ENCODE measurements around the gene GABBR2. TPM values are rescaled to one million over a fixed set of nuclear protein-coding genes. Genes with fewer than 3 reads are reported as not detected.

The GABBR2 gene
- total and polyA plus RNA-seq, 12 donors, result 0.17 to 9.0 (median 3.7) TPM

DNA sequence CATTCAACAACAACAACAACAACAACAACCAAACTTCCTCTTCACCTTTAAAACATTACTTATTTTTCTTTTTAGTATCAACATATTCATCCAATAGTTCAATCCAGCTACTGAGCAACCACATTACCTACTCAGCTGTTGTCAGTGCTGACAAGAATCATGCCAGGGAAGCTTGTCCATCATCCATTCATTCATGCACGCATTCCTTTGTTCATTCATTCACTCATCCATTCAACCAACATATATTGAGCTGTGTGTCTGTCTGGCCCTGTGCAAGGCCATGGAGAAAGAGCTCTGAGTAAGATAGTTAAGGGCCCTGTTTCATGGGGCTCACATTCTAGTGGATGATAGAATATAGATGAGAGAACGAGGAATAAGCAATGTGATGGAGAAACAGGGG is 373.1 kb downstream of the GABBR2 start:
- Histone ChIP-seq H3K4me3 (no peak overlapping the region), H3K9me3 (replicated peaks in 1 of 3) (no peaks in the 10 kb centered on the region), H3K4me1 (replicated peaks in 1 of 2) (no peaks in the 10 kb centered on the region), H3K27me3 (no peaks in the 10 kb centered on the region), H3K27ac (no peak overlapping the region), H3K36me3 (replicated peaks in 1 of 2) (no peaks in the 10 kb centered on the region)
- intact Hi-C loops (cut with DNase I), result no loop called here
- no peak for DNase-seq
- no peak for TF ChIP-seq POLR2A (IDR thresholded peaks at IDR 0.05)
- TF ChIP-seq, protein P1, sequence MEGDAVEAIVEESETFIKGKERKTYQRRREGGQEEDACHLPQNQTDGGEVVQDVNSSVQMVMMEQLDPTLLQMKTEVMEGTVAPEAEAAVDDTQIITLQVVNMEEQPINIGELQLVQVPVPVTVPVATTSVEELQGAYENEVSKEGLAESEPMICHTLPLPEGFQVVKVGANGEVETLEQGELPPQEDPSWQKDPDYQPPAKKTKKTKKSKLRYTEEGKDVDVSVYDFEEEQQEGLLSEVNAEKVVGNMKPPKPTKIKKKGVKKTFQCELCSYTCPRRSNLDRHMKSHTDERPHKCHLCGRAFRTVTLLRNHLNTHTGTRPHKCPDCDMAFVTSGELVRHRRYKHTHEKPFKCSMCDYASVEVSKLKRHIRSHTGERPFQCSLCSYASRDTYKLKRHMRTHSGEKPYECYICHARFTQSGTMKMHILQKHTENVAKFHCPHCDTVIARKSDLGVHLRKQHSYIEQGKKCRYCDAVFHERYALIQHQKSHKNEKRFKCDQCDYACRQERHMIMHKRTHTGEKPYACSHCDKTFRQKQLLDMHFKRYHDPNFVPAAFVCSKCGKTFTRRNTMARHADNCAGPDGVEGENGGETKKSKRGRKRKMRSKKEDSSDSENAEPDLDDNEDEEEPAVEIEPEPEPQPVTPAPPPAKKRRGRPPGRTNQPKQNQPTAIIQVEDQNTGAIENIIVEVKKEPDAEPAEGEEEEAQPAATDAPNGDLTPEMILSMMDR (IDR thresholded peaks at IDR 0.05), result no peak
- WGBS, 4 donors, result 85 to 90% (median 86%) methylated on average over 2 of the region's 2 CpGs

- H3K36me3 ChIP-seq (replicated peaks in 1 of 2), result no peaks in the 10 kb centered on the region
- no peaks in the 10 kb centered on the region for H3K4me1 ChIP-seq (replicated peaks in 1 of 2)
- no peaks in the 10 kb centered on the region for H3K9me3 ChIP-seq (replicated peaks in 1 of 3)
- H3K27ac ChIP-seq, result no peak overlapping the region
- intact Hi-C loops (cut with DNase I), result no loop called here
- no peak overlapping the region for H3K4me3 ChIP-seq
- DNase-seq, result no peak
- TF ChIP-seq POLR2A (IDR thresholded peaks at IDR 0.05), result no peak
- TF ChIP-seq, protein P1 (IDR thresholded peaks at IDR 0.05), result no peak
- H3K27me3 ChIP-seq, result no peaks in the 10 kb centered on the region
- WGBS, 4 donors, result 73 to 84% (median 80%) methylated on average over 3 of the region's 3 CpGs
Measured at GRCh38 chr9:98334796-98335195, 373.9 kb downstream of the GABBR2 start.

GRCh38 chr9:98333703-98334582 is 374.8 kb downstream of the GABBR2 start:
- Histone ChIP-seq H3K36me3 (replicated peaks in 1 of 2) (no peaks in the 10 kb centered on the region), H3K4me1 (replicated peaks in 1 of 2) (no peaks in the 10 kb centered on the region), H3K27ac (no peak overlapping the region), H3K4me3 (no peak overlapping the region), H3K9me3 (replicated peaks in 1 of 3) (no peaks in the 10 kb centered on the region), H3K27me3 (no peaks in the 10 kb centered on the region)
- peak; percentile 28 to 74 (median 70) for DNase-seq
- WGBS, 4 donors, result 55 to 64% (median 59%) methylated on average over 5 of the region's 5 CpGs
- intact Hi-C loops (cut with DNase I), result no loop called here
- TF ChIP-seq, protein P1 (IDR thresholded peaks at IDR 0.05), result no peak
- TF ChIP-seq POLR2A (IDR thresholded peaks at IDR 0.05), result no peak

DNA sequence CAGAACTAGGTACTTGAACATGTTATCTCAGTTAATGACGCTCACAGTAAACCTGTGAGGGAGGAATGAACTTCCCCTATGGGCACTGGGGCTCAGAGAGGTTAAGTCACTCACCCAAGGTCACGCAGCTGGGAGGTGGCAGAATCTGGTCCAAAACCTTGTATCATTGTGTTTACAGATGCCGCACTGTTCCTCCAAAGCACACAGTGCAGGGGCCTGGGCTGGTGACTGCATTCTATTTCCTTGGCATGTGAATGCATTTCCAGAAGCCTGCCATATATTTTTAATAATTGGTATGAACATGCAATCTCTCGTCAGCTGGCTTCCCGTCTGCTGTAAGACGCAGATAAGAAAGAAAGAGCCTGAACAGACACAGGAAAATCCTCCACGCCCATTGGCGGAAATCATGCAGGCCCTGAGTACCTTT is 376.3 kb downstream of the GABBR2 start:
- intact Hi-C loops (cut with DNase I), result no loop called here
- 60 to 73% (median 65%) methylated on average over 7 to 8 of the region's 8 CpGs for WGBS, 4 donors
- no peaks in the 10 kb centered on the region for H3K9me3 ChIP-seq (replicated peaks in 1 of 3)
- H3K27ac ChIP-seq, result no peak overlapping the region
- no peaks in the 10 kb centered on the region for H3K4me1 ChIP-seq (replicated peaks in 1 of 2)
- no peak for TF ChIP-seq POLR2A (IDR thresholded peaks at IDR 0.05)
- TF ChIP-seq, protein P1 (IDR thresholded peaks at IDR 0.05), result no peak
- no peaks in the 10 kb centered on the region for H3K36me3 ChIP-seq (replicated peaks in 1 of 2)
- DNase-seq, result no peak
- no peak overlapping the region for H3K4me3 ChIP-seq
- no peaks in the 10 kb centered on the region for H3K27me3 ChIP-seq

Data from adrenal gland (tissue), 12 donors.